ENCODE results near the gene LBHD1. TPM values are rescaled to one million over a fixed set of nuclear protein-coding genes. Genes with fewer than 3 reads are reported as not detected.

Gene LBHD1
- total RNA-seq, 1 donor from 2014 or later, result 0.94 TPM

DNA sequence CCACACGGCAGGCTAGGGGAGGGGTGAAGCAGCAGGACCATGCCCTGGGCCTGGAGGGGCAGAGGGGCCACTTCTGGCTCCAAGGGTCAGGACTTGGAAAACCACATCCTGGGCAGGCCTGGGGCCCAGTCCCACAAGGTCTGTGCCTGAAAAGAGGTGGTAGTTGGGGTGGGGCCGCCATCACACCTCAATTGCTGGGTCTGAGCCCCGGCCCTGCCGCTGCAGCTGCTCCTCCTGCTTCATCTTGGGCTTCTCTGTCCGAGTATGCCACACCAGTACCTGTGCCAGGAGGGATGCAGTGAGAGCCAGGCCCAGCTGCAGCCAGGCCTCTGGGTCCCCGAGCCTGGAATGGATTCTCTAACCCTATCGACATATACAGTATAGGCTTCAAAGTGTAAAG is 56.5 kb downstream of the LBHD1 start:
- DNase-seq, result no peak

DNA sequence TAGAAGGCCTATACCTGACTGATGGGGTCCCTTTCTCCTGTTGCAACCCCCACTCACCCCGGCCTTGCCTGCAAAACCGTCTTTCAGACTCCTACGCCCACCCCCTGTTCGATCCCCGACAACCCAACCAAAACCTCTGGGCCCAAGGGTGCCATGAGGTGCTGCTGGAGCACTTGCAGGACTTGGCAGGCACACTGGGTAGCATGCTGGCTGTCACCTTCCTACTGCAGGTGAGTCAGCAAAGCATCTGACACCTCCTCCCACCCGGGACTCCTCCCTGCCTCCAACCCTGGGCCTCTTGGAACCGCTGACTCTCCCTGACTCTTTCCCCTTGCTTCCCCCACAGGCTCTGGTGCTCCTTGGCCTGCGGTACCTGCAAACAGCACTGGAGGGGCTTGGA is 57.8 kb downstream of the LBHD1 start:
- no peak for DNase-seq

DNA sequence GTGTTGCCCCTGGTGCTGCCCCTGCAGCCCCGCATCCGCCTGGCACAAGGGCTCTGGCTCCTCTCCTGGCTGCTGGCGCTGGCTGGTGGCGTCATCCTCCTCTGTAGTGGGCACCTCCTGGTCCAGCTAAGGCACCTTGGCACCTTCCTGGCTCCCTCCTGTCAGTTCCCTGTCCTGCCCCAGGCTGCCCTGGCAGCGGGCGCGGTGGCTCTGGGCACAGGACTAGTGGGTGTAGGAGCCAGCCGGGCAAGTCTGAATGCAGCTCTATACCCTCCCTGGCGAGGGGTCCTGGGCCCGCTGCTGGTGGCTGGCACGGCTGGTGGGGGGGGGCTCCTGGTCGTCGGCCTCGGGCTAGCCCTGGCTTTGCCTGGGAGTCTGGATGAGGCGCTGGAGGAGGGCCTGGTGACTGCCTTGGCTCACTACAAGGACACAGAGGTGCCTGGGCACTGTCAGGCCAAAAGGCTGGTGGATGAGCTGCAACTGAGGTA is 58.7 kb downstream of the LBHD1 start:
- DNase-seq, result no peak

Small RNA genes lying within 50 kb of the gene (small RNA-seq; reads per million reads assigned to genes)
- not detected for gene SNORA57

Other genes starting within 250 kb of the LBHD1 start
- gene AHNAK, start 125.5 kb downstream of the LBHD1 start, total RNA-seq, result 18.6 TPM
- gene EEF1G, start 98.4 kb downstream of the LBHD1 start, total RNA-seq, result 1,633 TPM
- 4.5 TPM for gene TUT1, start 80.7 kb downstream of the LBHD1 start, total RNA-seq
- gene MTA2, start 70.4 kb downstream of the LBHD1 start, total RNA-seq, result 129 TPM
- gene EML3, start 59.5 kb downstream of the LBHD1 start, total RNA-seq, result 4.5 TPM
- gene ROM1, start 59.0 kb downstream of the LBHD1 start, total RNA-seq, result 3.1 TPM
- gene B3GAT3, start 50.3 kb downstream of the LBHD1 start, total RNA-seq, result 21.4 TPM
- gene GANAB, start 25.7 kb downstream of the LBHD1 start, total RNA-seq, result 61.8 TPM
- 20.3 TPM for gene INTS5, start 19.0 kb downstream of the LBHD1 start, total RNA-seq
- gene C11orf98, start 7.1 kb downstream of the LBHD1 start, total RNA-seq, result 23.7 TPM
- gene CSKMT, start 7.0 kb downstream of the LBHD1 start, total RNA-seq, result 11.5 TPM
- 6.9 TPM for gene UQCC3, start 594 bp downstream of the LBHD1 start, total RNA-seq
- gene UBXN1, start 6.8 kb upstream of the LBHD1 start, total RNA-seq, result 91.4 TPM
- gene LRRN4CL, start 17.3 kb upstream of the LBHD1 start, total RNA-seq, result 0.16 TPM
- gene BSCL2, start 35.2 kb upstream of the LBHD1 start, total RNA-seq, result 133 TPM
- gene GNG3, start 35.4 kb upstream of the LBHD1 start, total RNA-seq, result 20.0 TPM
- gene HNRNPUL2, start 55.2 kb upstream of the LBHD1 start, total RNA-seq, result 17.0 TPM
- 23.7 TPM for gene TTC9C, start 56.2 kb upstream of the LBHD1 start, total RNA-seq
- 20.1 TPM for gene ZBTB3, start 81.9 kb upstream of the LBHD1 start, total RNA-seq
- gene POLR2G, start 89.3 kb upstream of the LBHD1 start, total RNA-seq, result 47.1 TPM
- gene TAF6L, start 99.1 kb upstream of the LBHD1 start, total RNA-seq, result 17.2 TPM
- gene TMEM179B, start 115.1 kb upstream of the LBHD1 start, total RNA-seq, result 20.9 TPM
- 15.9 TPM for gene TMEM223, start 119.7 kb upstream of the LBHD1 start, total RNA-seq
- gene NXF1, start 133.2 kb upstream of the LBHD1 start, total RNA-seq, result 13.1 TPM
- 32.8 TPM for gene STX5, start 159.8 kb upstream of the LBHD1 start, total RNA-seq
- gene TEX54, start 160.6 kb upstream of the LBHD1 start, total RNA-seq, result not detected
- 47.9 TPM for gene WDR74, start 167.3 kb upstream of the LBHD1 start, total RNA-seq
- 87.3 TPM for gene SLC3A2, start 208.6 kb upstream of the LBHD1 start, total RNA-seq
- gene CHRM1, start 249.1 kb upstream of the LBHD1 start, total RNA-seq, result 12.3 TPM